Right renal pelvis (tissue), 4 donors: Measurements from ENCODE around the gene LCN12. TPM values are rescaled to one million over a fixed set of nuclear protein-coding genes. Genes with fewer than 3 reads are reported as not detected.
"Not testable (repeated sequence)": the region's sequence is repeated elsewhere in the genome, so short reads cannot be mapped to it uniquely, and the experiment has no call there.

Experiments
- DNase-seq, 4 donors: peaks; one replicate each; pipeline ENCODE4 v3.0.0-alpha.2; 2013; ENCODE audit warnings: low read depth in 4 of 4, low spot score in 3 of 4, missing footprints in 1 of 4
- polyA plus RNA-seq, 4 donors: library from polyadenylated mRNA; unstranded; fragments of 120-200 nt; gene quantifications; one replicate each; pipeline ENCODE4 v1.2.1, GENCODE V29; 2013; ENCODE audit not compliant: insufficient read length in 4 of 4

Gene LCN12
- polyA plus RNA-seq, 4 donors, result 21.8 to 36.8 (median 29.4) TPM

DNA sequence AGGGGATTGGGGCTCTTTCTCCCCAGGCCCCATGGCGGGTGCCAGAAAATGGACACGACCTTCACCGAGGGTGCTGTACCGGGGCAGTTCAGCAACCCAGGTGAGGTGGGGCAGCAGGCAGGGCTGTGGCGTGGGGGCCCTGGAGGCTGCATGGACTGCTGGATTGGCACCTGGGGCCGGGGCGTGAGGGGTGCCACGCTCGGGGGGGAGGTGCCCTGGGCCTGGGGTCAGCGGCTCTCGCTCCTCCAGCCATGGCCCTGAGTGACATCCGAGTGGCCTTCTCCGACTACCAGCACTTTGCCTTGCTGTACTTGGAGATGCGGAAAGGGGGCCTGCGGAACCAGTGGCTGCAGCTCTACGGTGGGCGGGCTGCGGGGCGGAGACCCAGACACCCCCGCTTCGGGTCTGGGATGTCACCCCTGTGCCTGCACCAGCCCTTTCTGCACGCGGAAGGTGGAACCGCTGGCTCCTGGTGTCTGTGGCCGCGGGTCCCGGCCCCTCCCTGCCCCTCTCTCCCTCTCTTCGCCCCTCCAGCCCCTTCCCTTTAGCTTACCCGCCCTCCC lies 32.5 kb downstream of the LCN12 start:
- DNase-seq, result no peak

DNA sequence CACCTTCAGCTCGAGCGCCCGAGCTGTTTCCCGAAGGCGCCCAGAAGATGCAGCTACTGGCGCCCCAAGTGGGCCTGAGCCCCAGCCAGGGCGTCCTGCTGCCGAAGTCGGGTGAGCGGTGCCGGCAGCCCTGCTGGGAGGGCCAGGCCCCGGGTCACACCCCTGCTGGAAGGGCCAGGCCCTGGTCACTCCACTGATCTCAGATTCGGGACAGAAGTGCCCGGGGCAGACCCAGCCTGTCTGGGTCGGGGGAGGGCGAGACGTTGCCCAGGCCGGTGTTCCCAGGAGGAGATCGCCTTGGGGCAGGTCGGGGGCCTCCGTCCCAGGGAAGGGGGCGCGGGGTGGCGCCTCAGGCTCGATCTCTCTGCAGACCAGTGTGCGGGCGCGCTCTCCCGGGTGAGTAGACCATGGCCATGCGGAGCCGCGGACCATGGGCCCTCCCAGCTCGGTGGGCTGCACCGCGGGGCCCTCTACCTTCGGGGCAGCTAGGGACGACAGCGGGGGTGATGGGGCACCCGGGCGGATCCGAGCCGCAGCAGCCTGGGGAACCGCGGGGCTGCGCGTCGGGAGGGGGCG lies 33.0 kb downstream of the LCN12 start:
- DNase-seq, result no peak

DNA sequence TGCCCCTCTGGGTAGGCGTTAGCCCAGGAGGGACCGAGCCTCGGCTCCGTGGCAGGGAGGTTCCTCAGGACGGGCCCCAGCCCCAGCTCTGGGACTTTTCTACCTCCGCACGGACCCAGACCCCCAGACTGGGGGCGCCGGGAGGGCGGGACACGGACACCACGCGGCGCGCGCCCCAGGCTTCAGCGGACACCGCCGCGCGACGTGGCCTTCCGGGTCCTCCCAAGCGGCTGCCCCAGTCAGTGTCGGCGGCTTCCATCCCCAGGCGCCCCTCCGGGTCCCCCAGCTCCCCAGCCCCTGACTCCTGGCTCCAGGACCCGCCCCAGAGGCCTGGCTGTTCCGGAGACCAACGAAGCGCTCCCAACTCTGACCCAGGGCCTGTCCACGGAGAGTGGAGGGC lies 33.8 kb downstream of the LCN12 start:
- no peak for DNase-seq

DNA sequence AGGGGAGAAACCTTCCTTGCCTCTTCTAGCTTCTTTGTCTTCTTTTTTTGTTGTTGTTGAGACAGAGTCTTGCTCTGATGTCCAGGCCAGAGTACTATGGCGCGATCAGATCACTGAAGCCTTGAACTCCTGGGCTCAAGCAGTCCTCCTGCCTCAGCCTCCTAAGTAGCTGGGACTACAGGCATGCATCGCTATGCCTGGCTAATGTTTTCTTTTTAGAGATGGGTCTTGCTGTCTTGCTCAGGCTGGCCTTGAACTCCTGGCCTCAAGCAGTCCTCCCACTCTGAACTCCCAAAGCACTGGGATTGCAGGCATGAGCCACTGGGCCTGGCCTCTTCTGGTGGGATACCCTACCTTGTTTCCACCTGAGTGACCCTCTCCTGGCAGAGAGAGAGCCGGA lies 36.8 kb downstream of the LCN12 start:
- DNase-seq, result no peak

DNA sequence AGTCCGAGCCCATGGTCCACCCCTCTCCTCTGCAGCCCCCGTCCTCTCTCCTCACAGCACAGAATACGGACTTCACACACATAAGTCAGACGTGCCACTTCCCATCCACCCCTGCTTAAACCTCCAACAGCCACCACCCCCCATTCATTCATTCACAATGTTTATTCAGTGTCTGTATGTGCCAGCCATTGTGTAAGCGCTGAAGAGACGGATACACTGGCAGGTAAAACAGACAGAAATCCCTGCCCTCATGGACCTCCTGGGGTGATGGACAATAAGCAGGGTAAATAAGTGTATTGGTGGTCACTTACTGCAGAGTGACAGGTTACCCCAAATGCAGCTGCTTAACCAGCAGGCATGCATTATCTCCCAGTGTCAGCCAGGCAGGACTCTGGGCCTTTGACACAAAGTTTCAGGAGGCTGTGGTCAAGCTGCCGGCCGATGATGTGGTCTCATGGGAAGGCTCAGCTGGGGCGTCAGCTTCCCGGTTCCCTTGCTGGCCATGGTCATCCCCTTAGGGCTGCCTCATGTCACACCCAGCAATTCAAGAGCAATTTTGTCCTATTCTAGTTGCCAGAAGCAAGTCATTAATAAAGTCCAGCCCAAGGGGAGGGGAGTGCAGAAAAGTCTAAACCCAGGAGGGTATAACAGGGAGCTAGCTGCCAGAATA lies 38.3 kb downstream of the LCN12 start:
- DNase-seq, result no peak

DNA sequence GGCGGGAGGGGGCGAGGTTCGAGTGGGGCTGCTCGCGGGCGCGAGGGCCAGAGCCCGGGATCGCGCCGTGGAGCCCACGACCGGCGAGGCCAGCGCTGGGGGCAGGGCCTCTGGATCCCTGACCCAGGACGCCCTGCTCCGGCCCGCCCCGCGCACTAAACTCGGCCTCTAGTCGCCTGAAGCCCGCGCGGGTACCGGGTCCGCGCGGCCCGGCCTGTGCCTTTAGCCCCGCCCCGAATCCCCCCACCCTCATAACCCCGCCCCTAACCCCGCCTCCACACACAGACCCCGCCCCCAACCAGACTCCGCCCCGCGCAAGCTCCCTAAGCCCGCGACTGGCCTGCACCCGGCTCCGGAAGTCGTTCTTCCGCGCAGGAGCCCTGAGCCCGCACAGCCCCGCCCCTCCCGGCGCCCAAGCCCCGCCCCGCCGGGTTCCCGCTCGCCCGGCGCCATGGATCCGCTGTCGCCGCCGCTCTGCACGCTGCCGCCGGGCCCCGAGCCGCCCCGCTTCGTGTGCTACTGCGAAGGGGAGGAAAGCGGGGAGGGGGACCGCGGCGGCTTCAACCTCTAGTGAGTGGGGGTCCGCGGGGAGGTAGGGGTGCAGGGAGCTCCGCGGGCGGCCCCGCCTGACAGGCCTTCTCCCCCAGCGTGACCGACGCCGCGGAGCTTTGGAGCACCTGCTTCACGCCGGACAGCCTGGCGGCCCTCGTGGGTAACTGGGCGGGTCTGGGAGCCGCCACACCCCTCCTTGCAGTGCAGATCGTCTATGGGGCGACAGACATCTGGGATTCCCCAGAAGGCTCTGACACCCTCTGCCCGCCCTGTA lies 40.1 kb downstream of the LCN12 start, which contains the start of gene PAXX:
Gene PAXX, plus strand, starts transcription at position 430 of the 826 bp plus-strand sequence. Its CDS starts 22 bp downstream, at position 452.
- peak; percentile 60 to 69 (median 67) for DNase-seq

DNA sequence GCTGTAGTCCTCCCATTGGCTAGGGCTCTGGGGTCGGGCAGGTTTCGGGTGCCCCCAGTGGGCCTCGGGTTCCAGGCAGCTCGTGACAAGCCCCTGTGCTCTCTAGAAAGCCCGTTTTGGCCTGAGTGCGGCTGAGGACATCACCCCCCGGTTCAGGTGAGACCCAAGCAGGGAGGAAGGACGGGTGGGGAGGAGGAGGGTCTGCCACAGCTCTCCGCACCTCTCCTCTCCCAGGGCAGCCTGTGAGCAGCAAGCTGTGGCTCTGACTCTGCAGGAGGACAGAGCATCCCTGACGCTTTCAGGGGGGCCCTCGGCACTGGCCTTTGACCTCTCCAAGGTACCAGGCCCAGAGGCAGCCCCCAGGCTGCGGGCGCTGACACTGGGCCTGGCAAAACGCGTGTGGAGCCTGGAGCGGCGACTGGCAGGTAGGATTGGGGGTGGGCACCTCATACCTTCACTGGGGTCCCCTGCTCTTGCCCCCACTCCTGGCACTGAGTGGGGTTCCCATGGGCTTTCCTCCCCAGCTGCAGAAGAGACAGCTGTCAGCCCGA lies 40.8 kb downstream of the LCN12 start:
- no peak for DNase-seq

DNA sequence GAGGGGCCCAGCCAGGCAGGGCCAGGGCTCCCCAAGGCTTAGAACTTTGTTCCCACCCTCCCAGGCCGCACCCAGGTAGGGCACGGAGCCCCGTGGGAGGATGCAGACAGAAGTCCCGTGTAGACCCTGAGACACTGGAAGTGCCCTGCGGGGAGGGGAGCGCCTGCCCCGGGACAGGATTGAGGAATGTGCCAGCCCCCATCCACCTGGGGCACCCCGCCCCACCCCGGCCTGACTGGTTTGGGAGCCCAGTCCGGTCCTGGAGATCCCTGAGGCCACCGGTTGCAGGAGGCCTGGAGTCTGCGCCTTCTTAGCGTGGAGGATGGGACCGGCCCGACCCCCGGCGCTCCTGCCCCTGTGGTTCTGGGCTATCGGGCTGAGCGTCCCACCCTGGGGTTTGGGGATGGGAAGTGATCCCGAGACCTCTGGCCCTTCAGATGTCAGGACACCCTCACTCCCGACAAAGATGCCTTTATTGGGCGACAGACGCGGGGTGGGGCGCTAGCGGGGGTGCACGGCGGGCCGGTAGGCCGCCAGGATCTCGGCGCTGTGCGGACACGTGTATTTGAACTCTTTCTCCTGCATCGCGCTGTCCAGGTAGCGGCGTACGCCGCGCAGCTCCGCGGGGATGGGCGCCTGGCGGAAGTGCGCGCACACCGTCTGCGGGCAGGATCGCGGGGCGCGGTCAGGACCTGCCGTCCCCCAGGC lies 42.3 kb downstream of the LCN12 start:
- no peak for DNase-seq

DNA sequence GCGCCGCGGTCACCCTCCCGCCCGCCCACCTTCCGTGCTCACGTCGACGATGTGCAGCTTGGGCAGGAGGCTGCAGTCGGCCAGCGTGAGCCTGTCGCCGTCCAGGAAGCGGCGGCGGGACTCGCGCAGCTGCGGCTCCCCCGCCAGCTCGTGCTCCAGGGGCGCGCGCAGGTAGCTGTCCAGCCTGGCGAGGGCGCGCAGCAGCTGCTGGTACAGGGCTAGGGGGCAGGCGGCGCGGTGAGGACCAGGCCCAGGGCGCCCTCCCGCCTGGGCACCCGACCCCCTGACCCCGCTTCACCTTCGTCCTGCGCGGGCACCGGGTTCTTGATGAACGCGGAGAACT lies 42.8 kb downstream of the LCN12 start:
- no peak for DNase-seq

DNA sequence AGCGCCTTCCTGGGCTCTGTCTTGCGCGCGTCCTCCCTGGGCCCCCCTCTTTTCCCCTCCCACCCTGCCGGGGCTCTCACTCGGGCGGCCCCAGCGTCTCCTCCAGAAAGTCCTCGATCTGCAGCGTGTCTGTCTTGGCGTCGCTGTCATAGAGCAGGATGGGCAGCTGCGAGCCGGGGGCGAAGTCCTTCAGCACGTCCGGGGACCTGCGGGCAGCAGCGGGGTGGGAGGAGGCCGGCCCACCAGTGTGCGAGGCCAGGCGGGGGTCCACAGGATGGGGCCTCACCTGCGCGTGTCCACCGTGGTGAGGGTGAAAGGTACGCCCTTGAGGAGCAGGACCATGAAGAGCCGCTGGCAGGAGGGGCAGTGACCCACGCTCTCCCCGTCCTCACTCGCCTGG lies 43.3 kb downstream of the LCN12 start:
- DNase-seq, result no peak

DNA sequence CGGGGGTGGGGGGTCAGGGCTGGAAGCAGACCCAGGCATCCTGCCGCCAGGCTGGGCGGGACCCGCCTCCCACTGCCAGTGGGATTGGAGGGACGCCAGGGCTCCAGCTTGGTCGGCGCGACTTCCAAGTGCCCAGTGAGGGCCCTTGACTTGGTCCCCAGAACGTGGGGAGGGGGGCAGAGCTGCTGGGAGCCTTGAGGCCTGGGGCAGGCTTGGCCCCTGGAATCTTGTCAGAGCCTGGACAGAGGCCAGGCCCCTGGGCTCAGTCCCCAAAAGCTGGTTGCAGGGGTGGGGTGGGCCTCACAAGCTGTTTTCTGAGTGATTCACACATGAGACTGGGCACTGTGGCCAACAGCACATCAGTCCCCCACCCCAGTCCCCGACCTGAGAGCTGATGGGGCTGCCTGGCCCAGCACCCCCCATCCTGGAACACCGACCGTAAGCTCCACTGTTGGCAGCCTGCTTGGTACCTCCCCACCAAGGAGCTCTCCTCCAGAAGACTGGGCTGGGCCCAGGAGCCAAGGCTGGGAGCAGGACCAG lies 43.8 kb downstream of the LCN12 start:
- no peak for DNase-seq

DNA sequence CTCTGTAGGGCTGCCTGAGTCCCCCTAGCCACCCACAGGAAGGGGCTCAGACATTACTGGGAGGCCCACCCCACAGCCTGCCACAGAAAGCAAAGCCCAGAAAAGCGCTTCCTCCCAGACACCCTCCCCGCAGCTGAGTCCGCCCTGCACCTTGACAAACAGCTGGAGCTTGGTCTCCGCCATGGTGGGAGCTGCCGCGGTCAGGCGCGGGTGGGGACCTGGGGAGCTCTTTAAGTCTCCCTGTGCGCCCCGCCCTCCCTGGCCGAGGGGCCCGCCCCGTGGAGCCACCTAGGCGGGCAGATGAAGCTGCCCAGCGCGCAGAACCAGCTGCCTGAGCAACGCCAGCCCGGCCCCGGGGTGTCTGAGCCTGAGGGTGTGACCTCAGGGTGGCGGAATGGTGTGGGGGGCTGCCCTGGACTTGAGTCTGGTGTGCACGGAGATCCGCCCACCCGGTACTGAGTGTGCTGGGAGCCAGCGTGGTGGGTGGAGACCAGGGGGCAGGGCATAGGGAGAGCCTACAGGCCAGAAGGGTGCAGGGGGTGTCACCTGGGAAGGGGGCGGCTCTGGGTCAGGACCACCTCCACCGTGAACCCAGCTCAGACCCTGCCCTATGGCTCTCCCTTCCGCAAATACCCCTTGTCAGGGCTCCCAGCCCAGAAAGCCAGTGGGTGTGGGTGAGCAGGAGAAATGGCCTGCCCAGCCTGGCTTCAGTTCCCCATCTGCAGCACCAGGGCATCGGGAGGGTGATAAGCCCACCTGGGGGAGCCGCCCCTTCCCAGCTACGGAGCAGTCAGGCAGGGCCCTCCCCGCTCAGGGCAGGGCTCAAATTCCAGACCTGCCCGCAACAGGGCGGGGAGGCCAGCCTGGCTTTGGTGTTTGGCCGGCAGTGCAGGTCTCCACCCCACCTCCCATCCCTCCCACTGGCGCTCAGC lies 44.6 kb downstream of the LCN12 start, which contains the start of gene CLIC3:
Gene CLIC3, minus strand, starts transcription at position 208 of the 932 bp plus-strand sequence. Its CDS starts 25 bp downstream, at position 183.
- no peak for DNase-seq

DNA sequence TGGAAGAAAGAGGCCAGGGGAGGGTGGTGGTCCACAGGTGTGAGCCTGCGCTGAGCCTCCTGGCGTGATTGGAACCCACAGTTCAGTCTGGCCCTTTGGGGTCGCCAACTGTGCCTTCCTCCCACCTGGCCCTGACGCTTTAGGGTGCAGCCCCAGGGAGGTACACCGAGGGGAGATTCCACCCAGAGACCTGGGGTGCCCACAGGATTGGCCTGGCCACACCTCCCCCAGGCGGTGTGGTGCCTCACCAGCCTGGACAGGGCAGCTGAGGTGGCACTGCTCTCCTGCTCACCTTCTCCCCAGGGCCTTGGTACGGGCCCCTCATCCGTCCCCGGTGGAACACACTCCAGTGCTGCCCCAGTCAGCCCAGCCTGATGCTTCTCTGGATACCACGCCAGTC lies 45.3 kb downstream of the LCN12 start:
- no peak for DNase-seq

DNA sequence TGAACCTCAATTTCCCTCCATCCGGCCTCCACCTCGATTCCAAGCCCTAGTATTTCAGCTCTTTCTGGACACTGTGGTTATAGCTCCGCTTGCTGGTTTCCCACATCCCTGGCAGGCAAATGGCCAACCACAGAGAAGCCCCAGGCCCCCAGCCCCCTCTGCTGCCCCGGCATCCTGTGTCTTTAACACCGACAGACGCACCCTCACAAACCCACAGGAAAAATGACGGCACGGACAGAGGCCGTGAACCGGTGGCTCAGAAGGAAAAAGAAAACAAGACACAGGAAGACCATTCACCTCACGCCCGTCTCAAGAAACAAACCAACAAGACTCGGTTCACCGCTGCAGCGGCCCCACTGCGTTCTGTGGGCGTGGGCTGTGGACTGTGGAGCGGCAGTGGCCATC lies 45.8 kb downstream of the LCN12 start:
- no peak for DNase-seq

DNA sequence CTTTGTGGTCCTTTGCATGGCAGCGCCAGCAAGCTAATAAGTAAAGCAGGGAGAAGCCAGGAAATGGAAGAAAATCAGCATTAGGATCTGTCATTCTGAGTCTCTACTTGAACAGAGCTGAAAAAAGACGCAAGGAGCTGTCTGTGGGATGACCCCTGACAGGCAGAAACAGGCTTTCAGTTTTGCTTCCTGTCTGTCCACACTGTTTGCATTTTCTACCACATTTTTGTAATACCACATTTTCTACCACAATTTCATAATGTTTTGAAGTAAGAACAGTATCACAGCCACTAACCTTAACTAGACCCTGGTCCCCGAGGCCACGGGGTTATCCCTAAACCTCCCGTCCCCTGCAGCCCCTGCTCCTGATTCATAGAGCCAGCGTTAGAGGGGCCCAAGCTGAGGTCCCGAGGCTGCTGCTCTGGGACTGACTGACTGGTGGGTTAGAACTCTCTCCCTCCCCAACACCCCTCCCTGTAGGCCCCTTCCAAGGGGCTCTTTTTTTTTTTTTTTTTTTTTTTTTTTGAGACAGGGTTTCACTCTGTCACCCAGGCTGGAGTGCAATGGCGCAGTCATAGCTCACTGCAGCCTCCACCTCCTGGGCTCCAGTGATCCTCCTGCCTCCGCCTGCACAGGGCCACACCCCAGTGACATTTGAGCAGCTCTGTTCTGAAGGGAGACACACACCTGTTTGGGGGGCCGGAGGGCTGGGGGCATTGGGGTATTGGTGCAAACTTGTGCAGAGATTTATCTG lies 48.3 kb downstream of the LCN12 start:
- DNase-seq, result no peak

DNA sequence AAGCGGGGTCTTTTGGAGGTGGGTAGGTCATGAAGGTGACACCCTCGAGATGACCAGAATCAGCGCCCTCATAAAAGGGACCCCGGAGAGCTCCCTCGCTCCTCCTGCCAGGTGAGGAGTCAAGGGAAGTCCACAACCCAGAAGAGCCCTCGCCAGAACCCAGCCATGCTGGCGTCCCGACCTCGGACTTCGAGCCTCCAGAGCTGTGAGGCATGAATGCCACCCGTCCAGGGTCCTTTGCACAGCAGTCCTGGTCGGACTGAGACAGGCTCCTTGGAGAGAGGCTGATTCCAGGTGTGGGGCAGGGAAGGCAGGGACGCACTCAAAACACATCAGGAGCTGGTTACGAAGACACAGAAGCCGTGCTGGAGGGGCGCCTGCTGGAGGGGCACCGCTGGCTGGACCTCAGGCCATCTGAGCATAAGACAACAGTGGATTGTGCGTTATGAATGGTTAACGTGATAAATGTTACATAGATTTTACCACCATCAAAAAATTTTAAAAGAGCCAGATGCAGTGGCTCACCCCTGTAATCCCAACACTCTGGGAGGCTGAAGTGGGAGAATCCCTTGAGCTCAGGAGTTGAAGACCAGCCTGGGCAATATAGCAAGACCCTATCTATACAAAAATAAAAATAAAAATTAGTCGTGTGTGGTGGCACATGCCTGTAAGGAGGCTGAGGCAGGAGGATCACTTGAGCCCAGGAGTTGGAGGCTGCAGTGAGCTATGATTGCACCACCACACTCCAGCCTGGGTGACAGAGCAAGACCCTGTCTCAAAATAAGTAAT lies 50.0 kb downstream of the LCN12 start:
- no peak for DNase-seq

DNA sequence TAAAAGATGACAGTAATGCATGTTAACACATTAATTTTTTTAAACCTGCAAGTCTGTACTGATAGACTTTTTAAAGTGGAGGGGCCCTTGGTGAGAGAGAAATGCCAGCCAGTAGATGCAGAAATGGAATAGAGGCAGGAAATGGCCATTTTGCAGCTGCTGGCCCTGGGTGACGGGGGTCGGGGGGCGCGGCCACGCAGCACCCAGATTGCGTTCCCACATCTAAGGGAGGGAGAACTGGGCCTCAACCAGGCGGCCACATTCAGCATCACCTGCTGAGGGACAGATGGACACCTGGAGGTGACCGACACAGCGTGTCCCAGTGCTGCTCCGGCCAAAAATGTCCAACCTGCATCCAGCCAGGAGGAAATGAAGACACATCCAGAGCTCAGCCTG lies 50.6 kb downstream of the LCN12 start:
- no peak for DNase-seq

DNA sequence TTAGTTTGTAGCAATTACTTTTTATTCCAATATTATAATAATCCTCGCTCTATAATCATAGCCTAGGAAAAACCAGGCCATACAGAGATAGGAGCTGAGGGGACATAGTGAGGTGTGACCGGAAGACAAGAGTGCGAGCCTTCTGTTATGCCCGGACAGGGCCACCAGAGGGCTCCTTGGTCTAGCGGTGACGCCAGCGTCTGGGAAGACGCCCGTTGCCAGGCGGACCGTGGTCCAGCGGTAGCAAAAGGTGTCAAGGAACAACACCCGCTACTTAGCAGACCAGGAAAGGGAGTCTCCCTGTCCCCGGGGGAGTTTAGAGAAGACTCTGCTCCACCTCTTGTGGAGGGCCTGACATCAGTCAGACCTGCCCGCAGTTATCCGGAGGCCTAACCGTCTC lies 52.2 kb downstream of the LCN12 start:
- DNase-seq, result not testable (repeated sequence)
